Ovary (tissue), 3 donors: Measurements from ENCODE around the gene SGK1.

Experiments used
- EP300 ChIP-seq: sonication (generic); formaldehyde crosslinking; IDR thresholded peaks from one replicate; pipeline ENCODE4 v1.6.1; 2017; ENCODE audit warnings: antibody characterized with exemption
- POLR2A ChIP-seq: fragments of 450-650 bp; IDR thresholded peaks from one replicate; pipeline ENCODE4 v1.6.1; 2017; ENCODE audit warnings: antibody characterized with exemption, mild to moderate bottlenecking, moderate library complexity
- TF ChIP-seq, protein P1 (sequence below), 3 donors: fragments of 450-650 bp in 2 of 3; fragments of 200-600 bp in 1 of 3; IDR thresholded peaks; one replicate each; pipeline versions ENCODE4 v1.5.1 to v1.8.0; 2016 to 2022; ENCODE audit warnings: antibody characterized with exemption in 3 of 3, mild to moderate bottlenecking in 1 of 3
- donor health status: DM: no; HTN: no; CAD: no.

DNA sequence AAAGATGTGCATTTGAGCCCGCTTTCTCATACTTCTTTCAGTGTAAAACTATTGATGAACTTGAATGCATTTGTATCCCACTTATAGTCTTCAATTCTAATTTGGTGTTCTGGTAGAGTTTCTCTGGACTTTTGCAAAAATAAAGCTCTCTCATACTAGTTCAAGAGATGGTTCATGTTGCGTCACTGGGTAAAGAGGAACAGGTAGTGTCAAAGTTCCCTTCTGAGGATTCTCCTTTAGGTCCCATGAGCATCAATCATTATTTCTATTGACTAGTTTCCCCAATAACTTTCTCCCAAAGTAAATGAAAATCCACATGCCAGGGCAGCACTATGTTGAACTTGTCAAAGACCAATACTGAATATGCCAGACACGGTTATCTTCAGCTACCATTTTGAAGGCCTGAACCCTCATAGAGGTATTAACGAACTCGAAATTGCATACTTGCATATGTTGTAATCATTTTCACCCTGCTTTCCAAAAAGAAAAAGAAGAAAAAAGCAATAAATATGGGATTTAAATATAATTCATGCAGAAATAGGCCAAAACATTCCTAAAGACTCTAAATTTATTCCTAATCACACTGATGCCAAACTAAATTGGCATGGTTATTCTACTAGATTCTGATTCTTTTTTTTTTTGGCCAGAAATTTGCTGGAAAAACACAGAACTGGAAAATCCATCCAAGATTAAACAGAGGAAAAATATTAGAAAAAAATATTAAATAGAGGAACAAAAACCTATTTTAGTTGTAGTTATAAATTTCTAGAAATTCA, 84.5 kb downstream of the SGK1 start:
- TF ChIP-seq, protein P1, sequence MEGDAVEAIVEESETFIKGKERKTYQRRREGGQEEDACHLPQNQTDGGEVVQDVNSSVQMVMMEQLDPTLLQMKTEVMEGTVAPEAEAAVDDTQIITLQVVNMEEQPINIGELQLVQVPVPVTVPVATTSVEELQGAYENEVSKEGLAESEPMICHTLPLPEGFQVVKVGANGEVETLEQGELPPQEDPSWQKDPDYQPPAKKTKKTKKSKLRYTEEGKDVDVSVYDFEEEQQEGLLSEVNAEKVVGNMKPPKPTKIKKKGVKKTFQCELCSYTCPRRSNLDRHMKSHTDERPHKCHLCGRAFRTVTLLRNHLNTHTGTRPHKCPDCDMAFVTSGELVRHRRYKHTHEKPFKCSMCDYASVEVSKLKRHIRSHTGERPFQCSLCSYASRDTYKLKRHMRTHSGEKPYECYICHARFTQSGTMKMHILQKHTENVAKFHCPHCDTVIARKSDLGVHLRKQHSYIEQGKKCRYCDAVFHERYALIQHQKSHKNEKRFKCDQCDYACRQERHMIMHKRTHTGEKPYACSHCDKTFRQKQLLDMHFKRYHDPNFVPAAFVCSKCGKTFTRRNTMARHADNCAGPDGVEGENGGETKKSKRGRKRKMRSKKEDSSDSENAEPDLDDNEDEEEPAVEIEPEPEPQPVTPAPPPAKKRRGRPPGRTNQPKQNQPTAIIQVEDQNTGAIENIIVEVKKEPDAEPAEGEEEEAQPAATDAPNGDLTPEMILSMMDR (IDR thresholded peaks at IDR 0.05), result no peak
- TF ChIP-seq EP300 (no peak), POLR2A (no peak)
